ENCODE measurements around the gene SLC18A2.

SLC18A2 gene

DNA sequence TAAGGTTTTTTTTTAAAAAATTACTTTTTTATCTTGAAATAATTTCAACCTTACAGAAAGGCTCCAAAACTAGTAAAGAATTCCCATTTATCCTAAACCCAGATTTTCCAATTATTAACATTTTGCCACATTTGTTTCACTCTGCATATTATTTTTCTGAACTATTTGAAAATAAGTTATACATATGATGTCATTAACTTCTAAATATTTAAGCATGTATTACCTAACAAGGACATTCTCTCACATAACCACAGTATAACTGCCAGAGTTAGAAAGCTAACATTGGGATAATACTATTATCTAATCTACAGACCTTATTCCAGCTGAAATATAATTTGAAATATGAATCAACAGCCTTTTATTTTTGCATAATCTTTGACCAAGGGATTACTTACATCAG lies 65.8 kb downstream of the SLC18A2 start:
- no peaks in the 10 kb centered on the region for H3K4me1 ChIP-seq
- TF ChIP-seq, protein P1, sequence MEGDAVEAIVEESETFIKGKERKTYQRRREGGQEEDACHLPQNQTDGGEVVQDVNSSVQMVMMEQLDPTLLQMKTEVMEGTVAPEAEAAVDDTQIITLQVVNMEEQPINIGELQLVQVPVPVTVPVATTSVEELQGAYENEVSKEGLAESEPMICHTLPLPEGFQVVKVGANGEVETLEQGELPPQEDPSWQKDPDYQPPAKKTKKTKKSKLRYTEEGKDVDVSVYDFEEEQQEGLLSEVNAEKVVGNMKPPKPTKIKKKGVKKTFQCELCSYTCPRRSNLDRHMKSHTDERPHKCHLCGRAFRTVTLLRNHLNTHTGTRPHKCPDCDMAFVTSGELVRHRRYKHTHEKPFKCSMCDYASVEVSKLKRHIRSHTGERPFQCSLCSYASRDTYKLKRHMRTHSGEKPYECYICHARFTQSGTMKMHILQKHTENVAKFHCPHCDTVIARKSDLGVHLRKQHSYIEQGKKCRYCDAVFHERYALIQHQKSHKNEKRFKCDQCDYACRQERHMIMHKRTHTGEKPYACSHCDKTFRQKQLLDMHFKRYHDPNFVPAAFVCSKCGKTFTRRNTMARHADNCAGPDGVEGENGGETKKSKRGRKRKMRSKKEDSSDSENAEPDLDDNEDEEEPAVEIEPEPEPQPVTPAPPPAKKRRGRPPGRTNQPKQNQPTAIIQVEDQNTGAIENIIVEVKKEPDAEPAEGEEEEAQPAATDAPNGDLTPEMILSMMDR (IDR thresholded peaks at IDR 0.05): no peak
- H3K36me3 ChIP-seq: no peaks in the 10 kb centered on the region
- H3K27me3 ChIP-seq: no peaks in the 10 kb centered on the region
- H3K27ac ChIP-seq: no peak overlapping the region
- intact Hi-C loops (cut with DNase I; ENCODE audit: low total_unique reads): no loop called here
- H3K9me3 ChIP-seq: no peaks in the 10 kb centered on the region
- no peak overlapping the region for H3K4me3 ChIP-seq
- DNase-seq: no peak

DNA sequence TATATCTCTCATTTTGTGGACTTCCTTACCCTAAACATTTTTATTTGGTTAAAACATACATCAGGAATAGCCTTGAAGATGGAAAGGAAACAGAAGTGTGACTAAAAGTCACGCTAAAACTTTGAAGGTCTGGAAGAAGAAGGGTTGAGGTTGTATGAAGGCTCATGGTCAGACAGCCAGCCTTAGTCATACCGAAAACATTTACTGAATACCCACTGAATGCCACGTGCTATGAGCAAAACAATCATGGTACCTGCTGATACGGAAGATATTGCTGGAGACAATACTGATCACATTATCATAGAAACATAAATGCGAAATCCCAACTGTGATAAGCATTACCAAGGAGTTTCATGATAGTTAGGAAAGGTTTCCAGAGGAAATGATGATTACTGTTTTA lies 70.3 kb downstream of the SLC18A2 start:
- H3K4me3 ChIP-seq: no peak overlapping the region
- no peaks in the 10 kb centered on the region for H3K36me3 ChIP-seq
- no peaks in the 10 kb centered on the region for H3K4me1 ChIP-seq
- H3K27ac ChIP-seq: no peak overlapping the region
- TF ChIP-seq, protein P1 (IDR thresholded peaks at IDR 0.05): no peak
- DNase-seq: no peak
- no peaks in the 10 kb centered on the region for H3K27me3 ChIP-seq
- H3K9me3 ChIP-seq: no peaks in the 10 kb centered on the region
- intact Hi-C loops (cut with DNase I; ENCODE audit: low total_unique reads): no loop called here

DNA sequence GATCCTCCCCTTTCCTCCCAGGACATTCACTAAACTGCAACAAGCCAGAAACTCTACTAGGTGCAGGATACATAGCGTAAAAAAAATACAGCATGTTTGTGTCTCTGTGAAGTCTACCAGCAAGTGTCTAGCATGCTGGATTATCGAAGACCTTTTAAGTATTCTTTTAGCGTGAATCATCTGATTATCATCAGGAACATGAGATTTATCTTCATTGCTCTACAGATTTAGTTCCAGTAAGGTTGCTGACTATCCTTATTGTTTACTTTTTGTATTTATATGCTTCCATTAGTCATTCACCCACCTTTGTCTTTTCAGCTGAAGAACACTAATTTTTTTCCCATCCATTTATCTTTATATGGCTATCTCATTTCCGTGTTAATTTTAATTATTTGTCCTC lies 71.5 kb downstream of the SLC18A2 start:
- Histone ChIP-seq H3K36me3 (no peaks in the 10 kb centered on the region), H3K4me3 (no peak overlapping the region), H3K4me1 (no peaks in the 10 kb centered on the region), H3K27ac (no peak overlapping the region), H3K9me3 (no peaks in the 10 kb centered on the region), H3K27me3 (no peaks in the 10 kb centered on the region)
- TF ChIP-seq, protein P1 (IDR thresholded peaks at IDR 0.05): no peak
- no peak for DNase-seq
- intact Hi-C loops (cut with DNase I; ENCODE audit: low total_unique reads): no loop called here

DNA sequence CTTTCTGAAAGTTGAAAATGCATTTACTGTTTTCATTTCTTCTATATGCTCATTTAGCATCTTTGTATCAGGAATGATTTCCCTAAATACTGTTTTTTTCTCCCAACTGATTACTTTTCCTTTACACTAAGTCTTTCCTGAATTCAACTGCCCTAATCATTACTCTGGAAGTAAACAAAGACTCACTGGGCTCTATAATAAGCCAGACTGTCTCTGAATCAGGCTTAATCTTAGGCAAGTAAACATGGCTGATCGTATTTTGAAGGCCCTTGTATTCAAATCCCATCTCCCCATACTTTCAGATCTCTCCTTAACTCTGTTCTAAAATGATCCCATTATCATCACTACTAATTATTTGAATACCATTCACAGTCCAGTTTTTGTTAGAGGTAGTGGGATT lies 72.7 kb downstream of the SLC18A2 start:
- no peaks in the 10 kb centered on the region for H3K27me3 ChIP-seq

DNA sequence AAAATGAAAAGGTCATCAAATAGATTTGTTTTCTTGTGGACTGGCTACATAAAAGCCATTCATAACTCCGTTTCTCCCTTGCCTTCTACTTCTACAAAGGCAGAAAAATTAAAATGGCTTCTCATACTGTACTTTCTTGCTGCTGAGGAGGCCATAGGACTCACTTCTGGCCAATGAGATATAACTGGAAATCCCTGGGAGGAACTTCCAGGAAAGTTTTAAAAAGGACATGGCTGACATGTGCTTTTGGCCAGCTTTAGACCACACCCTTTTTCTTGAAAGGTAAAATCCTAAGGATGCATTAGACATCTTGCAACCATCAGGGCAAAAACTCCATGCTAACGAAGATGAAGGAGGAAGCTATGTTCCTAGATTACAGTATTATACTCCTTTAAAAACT lies 75.8 kb downstream of the SLC18A2 start:
- Histone ChIP-seq H3K27me3 (no peaks in the 10 kb centered on the region), H3K4me3 (no peak overlapping the region), H3K4me1 (no peaks in the 10 kb centered on the region), H3K36me3 (no peaks in the 10 kb centered on the region), H3K9me3 (no peaks in the 10 kb centered on the region), H3K27ac (no peak overlapping the region)
- intact Hi-C loops (cut with DNase I; ENCODE audit: low total_unique reads): no loop called here
- no peak for DNase-seq
- TF ChIP-seq, protein P1 (IDR thresholded peaks at IDR 0.05): no peak

More for the DNA sequence above, 72.7 kb downstream of the SLC18A2 start:
- Histone ChIP-seq H3K9me3 (no peaks in the 10 kb centered on the region), H3K4me1 (no peaks in the 10 kb centered on the region), H3K27ac (no peak overlapping the region), H3K36me3 (no peaks in the 10 kb centered on the region), H3K4me3 (no peak overlapping the region)
- TF ChIP-seq, protein P1 (IDR thresholded peaks at IDR 0.05): no peak
- intact Hi-C loops (cut with DNase I; ENCODE audit: low total_unique reads): no loop called here
- DNase-seq: no peak

DNA sequence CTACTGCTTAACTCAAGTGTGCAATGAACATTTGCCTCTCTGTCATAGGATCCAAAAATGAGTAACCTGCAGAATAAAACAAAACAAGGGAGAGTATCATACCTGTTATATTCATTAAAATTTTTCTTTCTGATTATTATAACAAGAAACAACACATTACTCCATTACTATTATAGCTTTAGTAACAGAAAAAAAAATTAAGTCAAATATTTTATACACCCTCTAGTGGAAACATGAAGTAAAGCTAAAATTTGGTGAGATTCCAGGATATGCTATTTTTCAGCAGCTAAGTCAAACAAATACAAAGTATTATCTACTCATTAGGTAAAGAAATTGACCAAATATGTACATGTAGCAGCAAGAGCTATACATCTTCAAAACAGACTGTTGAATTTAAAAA lies 78.0 kb downstream of the SLC18A2 start:
- TF ChIP-seq, protein P1 (IDR thresholded peaks at IDR 0.05): peak in 1 of 2 experiments; percentile 26
- intact Hi-C loops (cut with DNase I; ENCODE audit: low total_unique reads): no loop called here
- DNase-seq: no peak
- Histone ChIP-seq H3K27me3 (no peaks in the 10 kb centered on the region), H3K27ac (no peak overlapping the region), H3K4me1 (no peaks in the 10 kb centered on the region), H3K4me3 (no peak overlapping the region), H3K9me3 (no peaks in the 10 kb centered on the region), H3K36me3 (no peaks in the 10 kb centered on the region)

Data from tibial artery (tissue), 4 donors.